SKM-1 treated with dmso at 0.1 percent for 144 hours (cell line): ENCODE data around the gene PRKN.

Source experiments
- DNase-seq: peaks from one replicate; lab custom pipeline; 2025; ENCODE audit not compliant: unreplicated experiment; lab: John Stamatoyannopoulos, UW

Gene PRKN

DNA sequence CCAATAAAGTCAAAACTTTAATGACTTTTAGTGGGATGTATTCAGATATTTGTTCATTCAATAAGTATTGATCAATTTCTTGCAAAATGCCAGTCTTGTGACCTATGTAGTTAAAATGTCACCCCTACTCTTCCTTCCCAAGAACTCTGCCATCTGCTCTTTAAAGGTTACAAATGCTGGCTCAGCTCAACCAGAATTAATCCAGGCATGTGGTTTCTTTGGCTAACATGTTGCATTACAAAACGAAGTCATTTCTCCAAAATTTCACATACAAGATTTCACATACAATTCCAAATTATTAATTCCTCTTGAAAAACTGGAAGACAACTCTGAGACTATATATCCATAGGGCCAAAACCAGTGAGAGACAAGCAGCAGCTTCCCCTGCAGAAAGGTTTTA, 395.7 kb downstream of the PRKN start:
- DNase-seq: no peak

DNA sequence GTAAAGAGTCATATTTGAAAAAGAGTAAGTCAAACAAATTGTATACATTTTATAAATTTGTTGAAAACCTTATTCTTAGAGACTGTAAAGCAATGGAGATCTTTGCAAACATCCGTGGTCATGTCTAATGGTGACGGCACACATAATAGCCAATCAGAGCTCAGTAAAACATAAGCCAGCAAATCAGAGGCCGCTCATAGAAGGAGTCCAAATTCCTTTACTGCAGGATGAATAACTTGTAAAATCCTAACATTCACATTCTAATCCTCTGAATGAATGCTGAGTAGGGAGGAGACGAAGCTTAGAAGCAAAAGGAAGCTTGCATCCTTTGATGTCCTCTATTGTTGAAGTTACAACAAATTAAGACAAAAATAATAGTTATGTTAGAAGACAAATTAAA, 401.7 kb downstream of the PRKN start:
- DNase-seq: no peak

DNA sequence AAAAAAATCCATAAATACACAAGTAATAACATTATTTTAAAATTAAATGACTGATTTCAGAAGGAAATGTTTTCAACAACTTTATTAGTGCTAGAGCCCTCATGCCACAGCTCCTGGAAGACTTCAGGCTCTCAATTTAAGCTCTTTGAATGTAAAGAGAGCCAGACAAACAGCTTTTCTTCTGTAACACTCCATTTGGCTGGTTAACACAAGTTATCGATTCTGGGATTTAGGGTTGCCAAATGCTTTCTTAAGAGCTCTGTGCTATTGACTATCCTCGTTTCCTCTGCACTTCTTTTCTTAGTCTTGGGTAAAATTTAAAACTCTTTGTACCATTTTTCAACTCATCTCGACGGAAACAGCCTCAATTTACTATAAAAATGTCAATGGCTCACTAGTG, 402.5 kb downstream of the PRKN start:
- DNase-seq: no peak

DNA sequence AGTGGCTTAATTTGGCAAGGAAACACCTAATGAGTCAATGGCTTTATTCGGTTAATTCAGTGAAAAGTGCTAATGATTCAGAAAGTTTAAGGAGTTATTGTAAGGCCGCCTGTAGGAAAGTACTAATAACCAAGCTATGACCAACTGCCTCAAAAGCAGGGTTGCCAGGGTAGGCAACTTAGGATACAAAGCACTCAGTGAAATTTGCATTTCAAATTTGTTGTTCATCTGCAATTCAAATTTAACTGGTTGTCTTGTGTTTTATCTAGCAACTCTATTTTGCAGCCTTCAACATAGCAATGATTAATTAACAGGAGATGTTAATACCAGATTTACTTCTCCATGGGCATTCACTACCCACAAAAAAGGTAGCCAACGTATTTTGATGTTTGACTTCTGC, 412.3 kb downstream of the PRKN start:
- no peak for DNase-seq

DNA sequence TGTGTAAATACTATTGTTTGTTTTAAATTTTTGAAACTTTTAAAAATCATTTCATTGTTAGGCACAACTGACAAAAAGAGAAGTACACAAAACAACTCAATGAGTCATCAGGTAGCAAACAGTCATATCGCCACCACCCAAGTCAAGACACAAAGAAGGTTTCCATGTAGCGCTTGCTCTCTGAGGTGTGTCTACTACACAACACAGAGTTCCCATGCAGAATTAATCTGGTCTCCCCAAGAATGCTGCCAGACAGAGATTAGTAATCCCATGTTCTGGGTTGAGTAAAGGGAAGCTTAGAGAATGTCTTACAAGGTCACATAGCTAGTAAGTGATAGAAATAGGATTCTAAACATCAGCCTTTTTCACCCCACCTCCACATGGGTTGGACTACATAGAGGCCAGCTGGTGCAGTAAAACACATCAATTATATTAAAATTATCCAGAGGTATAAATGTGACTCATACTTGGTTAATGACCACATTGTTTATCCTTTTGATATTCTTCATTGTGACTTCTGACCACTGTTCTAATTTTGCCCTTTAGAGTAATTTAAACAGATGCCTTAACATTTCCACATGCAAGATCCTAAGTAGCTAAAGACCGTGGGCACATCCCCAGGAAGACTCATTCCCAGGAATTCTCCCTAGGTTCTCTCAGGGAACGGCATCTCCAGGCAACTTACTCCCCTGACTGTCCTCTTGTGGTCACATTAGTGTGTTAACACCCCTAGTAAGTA, 413.5 kb downstream of the PRKN start:
- DNase-seq: no peak

DNA sequence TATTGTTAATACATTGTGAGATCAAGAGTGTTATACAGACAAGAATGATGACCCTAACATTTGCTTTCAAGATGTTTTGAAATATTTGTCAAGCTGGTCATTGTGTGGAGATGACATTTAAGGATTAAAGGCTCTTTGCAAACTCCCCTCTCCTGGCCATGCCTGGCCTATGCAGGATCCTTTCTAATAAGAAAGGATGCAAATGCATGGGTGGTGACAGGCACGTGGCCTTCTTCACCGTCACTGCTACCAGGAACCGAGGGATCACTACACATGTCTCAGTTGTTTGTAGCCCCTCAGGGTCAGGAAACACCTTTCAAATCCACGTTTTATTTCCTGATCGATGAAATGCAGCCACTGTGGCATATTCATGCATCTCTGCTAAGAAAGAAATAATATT, 419.7 kb downstream of the PRKN start:
- no peak for DNase-seq

DNA sequence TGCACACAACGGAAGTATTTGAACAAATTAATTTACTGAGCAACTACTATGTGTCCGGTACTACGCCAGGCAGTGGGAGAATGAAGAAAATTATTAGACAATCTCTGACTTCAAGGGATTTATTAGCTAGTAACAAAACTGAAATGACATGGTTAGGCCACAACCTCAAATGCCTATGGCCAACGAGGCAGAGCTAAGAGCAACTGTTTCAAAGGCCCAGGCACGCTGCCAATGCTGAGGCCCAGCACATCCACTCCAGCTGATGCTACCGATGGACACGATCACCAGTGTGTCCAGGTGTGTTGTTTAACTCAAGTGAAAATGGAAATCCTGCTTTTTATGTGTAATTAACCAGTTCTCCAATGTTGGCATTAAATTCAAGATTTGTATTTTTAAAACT, 420.9 kb downstream of the PRKN start:
- no peak for DNase-seq

DNA sequence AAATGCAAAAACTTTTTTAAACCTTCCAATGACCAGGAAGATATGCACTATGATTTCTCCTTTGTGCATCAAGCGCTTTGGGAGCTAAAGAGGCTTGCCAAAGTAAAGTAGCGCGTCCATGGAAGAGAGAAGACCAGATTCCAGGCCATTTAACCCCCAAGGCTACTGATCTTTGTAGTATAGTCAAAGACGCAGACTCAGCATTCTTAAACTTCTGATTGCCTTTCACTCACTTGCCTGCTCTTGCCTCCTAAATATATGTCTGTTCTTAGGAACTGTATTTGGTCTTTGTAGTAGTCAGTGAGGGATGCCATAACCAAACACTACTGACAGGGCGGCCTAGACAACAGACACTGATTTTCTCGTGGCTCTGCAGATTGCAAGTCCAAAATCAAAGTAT, 426.4 kb downstream of the PRKN start:
- no peak for DNase-seq

DNA sequence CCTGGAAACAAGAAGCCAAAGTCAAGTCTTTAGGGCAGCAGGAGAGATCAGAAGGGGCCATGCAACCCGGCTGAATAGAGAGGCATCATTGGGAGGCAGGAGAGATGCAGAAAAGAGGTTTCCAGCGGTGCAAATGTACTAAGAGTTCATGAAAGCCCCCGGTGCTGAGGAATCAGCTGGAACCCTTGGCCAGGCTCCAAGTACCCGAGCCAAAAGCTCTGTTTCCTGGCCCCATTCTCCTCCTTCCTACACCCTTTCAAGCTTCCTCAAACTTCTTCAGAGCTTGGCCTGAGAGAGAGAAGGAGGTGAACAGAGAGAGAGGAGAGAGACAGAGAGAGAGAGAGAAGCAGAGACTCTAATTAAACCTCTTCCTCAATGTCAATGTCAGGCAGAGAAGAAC, 433.5 kb downstream of the PRKN start:
- no peak for DNase-seq

DNA sequence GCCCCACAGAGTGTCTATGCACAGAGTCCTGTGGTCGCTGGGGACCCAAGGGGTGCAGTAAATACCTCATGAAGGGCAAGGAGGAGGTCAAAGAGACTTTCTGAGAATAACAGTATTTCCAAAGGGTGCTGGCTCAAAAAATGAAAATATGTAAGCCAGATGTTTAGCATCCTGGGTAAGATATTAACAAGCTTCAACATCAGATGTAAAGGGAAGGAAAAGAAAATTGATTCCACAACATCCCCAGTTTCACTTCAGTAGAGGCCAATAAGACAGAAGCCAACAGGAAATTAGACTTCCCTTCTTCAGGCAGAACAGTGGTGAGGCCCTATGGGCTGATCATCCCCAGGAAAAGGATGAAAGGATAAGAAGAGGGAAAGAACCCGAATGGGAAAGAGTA, 434.7 kb downstream of the PRKN start:
- no peak for DNase-seq

DNA sequence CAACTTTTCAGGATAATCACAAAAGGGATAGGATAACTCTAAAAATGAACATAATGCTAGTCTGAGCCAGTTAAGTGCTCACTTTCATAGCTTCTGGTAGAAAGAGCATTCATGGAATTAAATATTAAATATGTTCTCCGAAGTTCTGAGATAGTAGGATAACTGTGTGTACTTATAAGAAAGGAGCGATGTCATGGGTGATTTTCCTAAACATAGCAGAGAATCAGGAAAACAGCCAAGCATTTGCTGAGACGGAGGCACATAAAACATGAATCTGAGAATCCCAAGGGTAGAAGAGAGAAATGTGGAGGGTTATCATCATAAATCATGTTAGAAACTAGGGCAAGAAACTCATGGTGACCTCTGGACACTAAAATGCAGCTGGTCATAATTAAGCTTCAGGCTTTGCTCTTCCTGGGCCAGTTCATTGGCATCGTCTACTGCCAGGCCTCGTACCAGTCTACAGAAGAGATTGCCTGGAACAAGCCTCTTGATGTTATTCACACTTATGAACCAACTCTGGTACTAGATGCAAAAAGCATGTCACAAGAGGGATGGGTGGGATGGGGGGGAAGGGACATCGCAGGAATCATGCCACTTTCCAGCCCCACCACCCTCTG, 436.6 kb downstream of the PRKN start:
- no peak for DNase-seq

DNA sequence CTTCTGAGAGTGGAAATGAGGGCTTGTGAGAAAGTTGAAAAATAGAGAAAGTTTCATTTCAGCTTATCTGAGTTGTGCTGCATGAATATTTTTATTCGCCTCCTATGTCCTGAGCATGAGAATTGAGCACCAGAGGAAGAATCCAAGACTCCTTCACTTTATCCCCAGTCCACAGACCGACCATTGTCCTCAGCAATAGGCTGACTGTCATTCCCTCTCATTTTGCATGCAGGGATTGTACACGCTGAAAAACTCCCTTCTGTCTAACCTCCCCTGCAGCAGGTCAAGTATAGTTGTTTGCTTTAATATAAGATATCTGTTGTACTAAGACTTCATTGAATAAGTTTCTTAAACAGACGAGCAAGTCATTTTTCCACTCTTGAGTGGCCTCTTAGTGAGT, 437.6 kb downstream of the PRKN start:
- DNase-seq: no peak

DNA sequence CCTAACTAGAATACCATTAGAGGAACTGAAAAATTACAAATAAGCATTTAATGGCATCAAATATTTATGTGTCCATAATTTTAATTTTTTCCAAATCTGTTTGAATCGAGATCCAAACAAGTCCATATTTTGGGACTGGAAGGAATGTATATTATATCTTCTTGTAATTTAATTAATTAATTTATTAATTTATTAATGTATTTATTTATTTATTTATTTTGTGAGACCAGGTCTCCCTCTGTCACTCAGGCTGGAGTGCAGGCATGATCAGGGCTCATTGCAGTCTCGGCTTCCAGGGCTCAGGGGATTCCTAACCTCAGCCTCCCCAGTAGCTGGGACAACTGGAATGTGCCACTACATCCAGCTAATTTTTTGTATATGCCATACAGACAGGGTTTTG, 453.6 kb downstream of the PRKN start:
- no peak for DNase-seq

DNA sequence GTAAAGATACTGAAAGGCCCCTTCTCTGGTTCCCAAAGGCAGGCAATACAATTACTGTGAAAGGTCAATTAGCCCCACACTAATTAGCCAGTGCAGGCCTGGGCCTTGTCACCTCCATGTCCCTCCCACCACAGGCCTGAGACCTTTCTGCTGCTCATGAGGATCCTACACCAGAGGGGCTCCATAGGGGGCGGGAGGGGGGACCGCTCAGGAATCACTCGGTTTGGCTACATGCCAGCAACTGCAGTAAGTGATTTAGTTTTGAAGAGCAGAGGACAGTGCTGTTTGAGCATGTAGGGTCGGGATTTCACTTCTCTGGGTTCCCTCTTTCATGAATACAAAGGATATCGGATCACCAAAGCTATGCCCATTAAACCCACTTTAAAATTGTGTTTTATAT, 455.6 kb downstream of the PRKN start:
- no peak for DNase-seq

DNA sequence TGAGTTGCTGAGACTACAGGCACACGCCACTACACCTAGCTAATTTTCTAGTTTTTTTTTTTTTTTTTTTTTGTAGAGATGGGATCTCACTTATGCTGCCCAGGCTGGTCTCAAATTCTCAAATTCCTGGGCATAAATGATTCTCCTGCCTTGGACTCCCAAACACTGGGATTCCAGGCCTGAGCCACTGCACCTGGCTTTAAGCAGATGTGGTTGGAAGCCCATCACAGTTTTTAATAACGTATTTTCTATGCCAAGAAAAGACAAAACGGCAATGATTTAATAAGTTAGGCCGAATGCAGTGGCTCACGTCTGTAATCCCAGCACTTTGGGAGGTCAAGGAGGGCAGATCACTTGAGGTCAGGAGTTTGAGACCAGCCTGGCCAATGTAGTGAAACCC, 456.6 kb downstream of the PRKN start:
- DNase-seq: no peak

DNA sequence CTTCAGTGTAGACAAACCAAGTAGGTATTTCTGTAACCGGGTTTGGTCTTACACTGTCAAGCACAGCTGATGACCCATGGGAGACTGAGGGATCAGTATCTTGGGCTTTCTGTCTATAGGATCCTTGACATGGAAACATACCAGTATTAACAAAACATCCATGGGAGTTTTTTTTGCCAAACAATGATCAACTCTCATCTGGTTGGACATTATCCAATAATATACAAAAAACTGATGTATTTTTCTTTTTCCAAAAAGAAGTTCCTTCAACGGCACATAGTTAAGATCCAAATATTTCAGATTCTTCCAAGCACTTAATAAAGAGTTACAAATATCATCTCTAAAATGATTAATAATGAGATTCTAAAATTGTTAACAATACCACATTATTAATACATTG, 459.9 kb downstream of the PRKN start:
- no peak for DNase-seq

DNA sequence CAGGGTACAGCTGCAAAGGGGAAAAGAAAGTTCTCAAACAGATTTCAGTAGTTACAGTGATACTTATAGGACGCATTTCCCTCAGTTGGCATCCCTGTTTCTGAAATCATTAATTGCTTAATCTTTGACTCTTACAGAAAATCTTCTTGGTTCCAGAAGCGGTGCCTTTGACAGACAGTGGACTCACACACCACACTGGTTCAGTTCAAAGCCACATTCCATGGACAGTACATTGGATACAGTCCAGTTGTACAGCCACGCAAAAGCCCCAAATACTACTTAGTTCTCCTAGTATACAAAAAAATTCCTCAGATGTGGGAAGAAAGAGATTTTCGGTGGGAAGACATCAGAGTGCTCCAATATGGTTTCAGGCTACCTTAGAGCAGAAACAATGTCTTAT, 460.4 kb downstream of the PRKN start:
- no peak for DNase-seq

DNA sequence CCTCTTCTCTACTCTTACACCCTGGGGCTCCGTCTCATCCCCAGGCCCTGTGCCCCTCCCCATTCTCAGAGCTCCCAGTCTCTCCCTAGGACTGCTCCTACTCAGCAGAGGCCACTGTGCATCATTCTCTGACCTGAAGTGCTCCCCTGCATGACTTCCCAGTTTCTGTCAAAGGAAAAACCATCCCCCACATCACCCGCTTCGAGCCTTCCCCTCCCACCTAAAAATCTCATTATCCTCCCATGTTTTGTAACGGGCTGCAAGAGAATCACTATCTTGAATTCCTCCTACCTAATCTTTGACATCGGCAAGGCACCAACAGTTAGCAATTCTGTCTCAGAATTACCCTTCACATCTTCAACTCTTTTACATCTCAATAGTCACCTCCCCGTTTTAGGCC, 463.0 kb downstream of the PRKN start:
- DNase-seq: no peak

DNA sequence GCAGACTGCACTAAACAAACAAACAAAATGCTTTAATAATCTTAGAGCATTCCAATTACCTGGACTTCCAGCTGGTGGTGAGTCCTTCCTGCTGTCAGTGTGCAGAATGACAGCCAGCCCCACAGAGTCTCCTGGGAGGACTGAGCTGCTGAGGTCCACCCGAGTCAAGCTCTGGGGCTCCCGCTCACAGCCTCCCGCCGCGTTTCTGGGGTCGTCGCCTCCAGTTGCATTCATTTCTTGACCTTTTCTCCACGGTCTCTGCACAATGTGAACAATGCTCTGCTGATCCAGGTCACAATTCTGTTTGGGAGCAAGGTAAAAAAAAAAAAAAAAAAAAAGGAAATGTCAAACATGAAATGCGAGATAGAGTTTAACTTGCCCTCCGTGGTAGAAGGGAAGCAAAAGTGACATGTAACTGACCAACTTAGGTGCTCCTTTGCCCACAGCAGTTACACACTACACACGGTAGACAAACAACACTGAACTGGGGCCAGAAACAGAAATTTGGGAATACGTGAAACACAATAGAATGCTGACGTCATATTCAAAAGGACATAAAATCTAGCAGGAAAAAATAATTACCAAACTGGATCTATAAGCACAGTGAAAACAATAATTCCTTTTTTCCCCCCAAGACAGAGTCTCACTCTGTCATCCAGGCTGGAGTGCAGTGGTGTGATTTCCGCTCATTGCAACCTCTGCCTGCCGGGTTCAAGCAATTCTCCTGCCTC, 464.9 kb downstream of the PRKN start:
- no peak for DNase-seq

DNA sequence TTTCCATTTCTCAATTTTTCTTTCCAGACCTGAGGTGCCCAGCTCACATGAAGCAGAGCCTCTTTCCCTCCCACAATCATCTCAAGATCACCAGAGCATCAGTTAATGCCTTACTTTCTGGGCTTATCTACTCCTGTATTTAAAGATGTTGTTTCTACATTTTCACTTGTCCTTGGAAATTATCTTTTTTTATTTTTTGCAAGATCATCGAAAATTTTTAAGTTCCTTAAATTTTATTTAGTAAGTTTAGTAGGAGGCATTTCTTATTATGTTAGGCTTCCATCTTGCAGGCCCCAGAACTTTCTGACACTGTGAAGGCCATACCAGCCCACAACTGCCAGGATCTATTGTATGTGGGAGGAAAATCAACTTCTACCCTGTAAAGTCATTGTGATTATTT, 466.0 kb downstream of the PRKN start:
- DNase-seq: no peak

DNA sequence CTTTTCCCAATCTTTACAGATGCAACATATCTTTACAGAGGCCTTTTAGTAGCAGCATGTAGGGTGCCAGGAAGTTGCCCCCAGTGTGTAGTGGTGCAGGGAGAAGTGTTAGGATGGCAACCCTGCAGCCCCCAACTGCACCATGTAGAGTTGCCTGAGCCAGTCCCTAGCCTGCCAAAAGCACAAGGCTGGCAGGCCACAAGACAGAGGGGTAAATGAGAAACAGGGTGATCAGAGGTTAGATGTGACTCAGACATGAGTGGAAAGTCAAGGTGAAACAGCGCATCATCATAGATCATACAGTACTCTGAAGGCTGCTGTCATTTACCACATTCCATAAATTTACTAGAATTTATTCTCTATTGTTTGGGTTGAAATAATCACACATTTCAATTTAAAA, 467.5 kb downstream of the PRKN start:
- DNase-seq: no peak

DNA sequence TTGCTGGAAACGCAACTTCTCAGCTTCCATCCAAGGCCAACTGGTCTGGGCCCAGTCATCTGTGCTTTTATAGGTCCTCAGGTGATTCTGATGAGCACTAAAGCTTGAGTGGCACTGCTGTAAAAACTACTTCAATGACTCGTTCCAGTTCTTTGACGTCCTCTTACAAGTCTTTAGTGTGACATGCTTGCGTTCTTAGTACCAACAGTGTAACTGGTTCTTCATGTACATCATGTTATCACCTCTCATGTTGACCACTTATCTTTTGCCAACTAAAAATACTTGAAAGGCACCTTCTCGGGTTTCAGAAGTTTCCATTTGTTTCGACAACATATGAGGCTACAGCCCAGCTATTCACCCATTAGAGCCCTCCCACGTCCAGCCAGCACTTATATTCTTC, 468.9 kb downstream of the PRKN start:
- DNase-seq: no peak

DNA sequence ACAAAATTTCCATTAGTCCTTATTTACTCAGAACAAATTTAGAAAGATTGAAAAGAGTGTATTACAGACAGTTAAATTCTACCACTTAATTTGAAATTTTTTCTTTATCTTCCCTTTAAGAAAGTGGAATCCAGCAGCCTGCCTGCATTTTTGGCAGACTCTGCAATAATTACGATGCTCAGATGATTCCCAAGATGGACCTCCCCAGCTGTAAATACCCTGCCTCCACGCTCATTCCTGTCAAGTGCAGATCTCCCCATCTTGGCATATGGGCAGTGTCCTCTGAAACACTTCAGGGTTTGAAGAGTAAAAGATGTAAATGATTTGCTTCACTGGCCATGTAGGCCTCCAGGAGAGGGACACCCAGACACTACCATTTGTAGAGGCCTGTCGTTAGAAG, 471.2 kb downstream of the PRKN start:
- DNase-seq: no peak
